Tibial nerve (tissue), 4 donors: Measurements from ENCODE around the gene PPP2R3A. TPM values are rescaled to one million over a fixed set of nuclear protein-coding genes. Genes with fewer than 3 reads are reported as not detected.

Source experiments
- DNase-seq, 2 donors: peaks; one replicate each; pipeline ENCODE4 v3.0.0-alpha.2; 2019; ENCODE audit warnings: low spot score in 2 of 2
- H3K27ac ChIP-seq, 4 donors: fragments of 200-600 bp; sonication (generic) in 3 of 4; one replicate each; pipeline ENCODE4 v1.5.1; 2017 to 2019; ENCODE audit warnings: mild to moderate bottlenecking in 1 of 4
- H3K27me3 ChIP-seq, 2 donors: fragments of 200-600 bp; sonication (generic) in 1 of 2; one replicate each; pipeline versions ENCODE4 v1.5.1 to v1.6.0; 2017 to 2019
- H3K36me3 ChIP-seq, 3 donors: fragments of 200-600 bp; sonication (generic); one replicate each; pipeline ENCODE4 v1.5.1; 2018 to 2019
- H3K4me1 ChIP-seq, 4 donors: fragments of 200-600 bp; sonication (generic) in 3 of 4; one replicate each; pipeline ENCODE4 v1.5.1; 2017 to 2019
- H3K4me3 ChIP-seq, 4 donors: fragments of 200-600 bp; sonication (generic) in 3 of 4; one replicate each; pipeline ENCODE4 v1.5.1; 2017 to 2019; ENCODE audit warnings: mild to moderate bottlenecking in 1 of 4, moderate library complexity in 1 of 4
- H3K9me3 ChIP-seq, 4 donors: fragments of 200-600 bp; sonication (generic) in 3 of 4; one replicate each; pipeline ENCODE4 v1.5.1; 2017 to 2019
- EP300 ChIP-seq, 2 donors: sonication (generic); formaldehyde crosslinking; IDR thresholded peaks; one replicate each; pipeline ENCODE4 v1.6.1; 2017; ENCODE audit warnings: antibody characterized with exemption in 2 of 2, mild to moderate bottlenecking in 1 of 2
- POLR2A ChIP-seq, 2 donors: fragments of 450-650 bp; IDR thresholded peaks; one replicate each; pipeline ENCODE4 v1.6.1; 2017; ENCODE audit warnings: antibody characterized with exemption in 2 of 2, mild to moderate bottlenecking in 2 of 2, moderate library complexity in 2 of 2
- WGBS, 2 donors: methylation state at CpG; one replicate each; pipeline ENCODE4 v1.1.5; 2018; 5-methylcytosine and 5-hydroxymethylcytosine counted together
- total RNA-seq, 4 donors: library from RNA; depleted of rRNA; stranded (reverse); fragments of >200 nt; gene quantifications; one replicate each; pipeline ENCODE4 v1.1.0, GENCODE V29; 2016
- TF ChIP-seq, protein P1 (sequence below), 5 experiments: fragments of 200-600 bp in 3 of 5; fragments of 450-650 bp in 2 of 5; sonication (generic) in 3 of 5; IDR thresholded peaks; one replicate each; pipeline ENCODE4 v1.5.1; 2016 to 2019; ENCODE audit warnings: antibody characterized with exemption in 5 of 5, mild to moderate bottlenecking in 3 of 5, moderate library complexity in 2 of 5

Gene PPP2R3A
- total RNA-seq, 4 donors from 2014 or later = 12.3 to 18.2 (median 13.4) TPM

DNA sequence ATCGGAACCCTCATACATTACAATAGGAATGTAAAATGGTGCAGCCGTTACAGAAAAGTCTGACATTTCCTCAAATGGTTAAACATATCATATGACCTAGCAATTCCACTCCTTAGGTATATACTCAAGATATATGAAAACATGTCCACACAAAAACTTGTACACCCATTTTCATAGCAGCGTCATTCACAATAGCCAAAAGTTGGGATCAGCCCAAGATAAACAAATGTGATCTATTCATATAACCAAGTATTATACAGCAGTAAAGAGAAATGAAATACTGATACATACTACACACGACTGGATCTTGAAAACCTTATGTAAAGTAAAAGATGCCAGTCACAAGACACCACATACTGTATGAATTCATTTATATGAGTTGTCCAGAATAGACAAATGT, 128.2 kb downstream of the PPP2R3A start:
- Histone ChIP-seq H3K4me3 (no peak overlapping the region), H3K9me3 (no peaks in the 10 kb centered on the region), H3K27me3 (no peaks in the 10 kb centered on the region), H3K27ac (no peak overlapping the region), H3K36me3 (peaks cover 0 to 35% (median 0%) of the 10 kb centered on the region in 3 donors), H3K4me1 (no peaks in the 10 kb centered on the region)
- 79 to 80% methylated on average over 4 of the region's 4 CpGs for WGBS, 2 donors
- TF ChIP-seq EP300 (IDR thresholded peaks at IDR 0.05) = no peak
- TF ChIP-seq, protein P1, sequence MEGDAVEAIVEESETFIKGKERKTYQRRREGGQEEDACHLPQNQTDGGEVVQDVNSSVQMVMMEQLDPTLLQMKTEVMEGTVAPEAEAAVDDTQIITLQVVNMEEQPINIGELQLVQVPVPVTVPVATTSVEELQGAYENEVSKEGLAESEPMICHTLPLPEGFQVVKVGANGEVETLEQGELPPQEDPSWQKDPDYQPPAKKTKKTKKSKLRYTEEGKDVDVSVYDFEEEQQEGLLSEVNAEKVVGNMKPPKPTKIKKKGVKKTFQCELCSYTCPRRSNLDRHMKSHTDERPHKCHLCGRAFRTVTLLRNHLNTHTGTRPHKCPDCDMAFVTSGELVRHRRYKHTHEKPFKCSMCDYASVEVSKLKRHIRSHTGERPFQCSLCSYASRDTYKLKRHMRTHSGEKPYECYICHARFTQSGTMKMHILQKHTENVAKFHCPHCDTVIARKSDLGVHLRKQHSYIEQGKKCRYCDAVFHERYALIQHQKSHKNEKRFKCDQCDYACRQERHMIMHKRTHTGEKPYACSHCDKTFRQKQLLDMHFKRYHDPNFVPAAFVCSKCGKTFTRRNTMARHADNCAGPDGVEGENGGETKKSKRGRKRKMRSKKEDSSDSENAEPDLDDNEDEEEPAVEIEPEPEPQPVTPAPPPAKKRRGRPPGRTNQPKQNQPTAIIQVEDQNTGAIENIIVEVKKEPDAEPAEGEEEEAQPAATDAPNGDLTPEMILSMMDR (IDR thresholded peaks at IDR 0.05) = no peak
- TF ChIP-seq POLR2A (IDR thresholded peaks at IDR 0.05) = no peak
- no peak for DNase-seq

DNA sequence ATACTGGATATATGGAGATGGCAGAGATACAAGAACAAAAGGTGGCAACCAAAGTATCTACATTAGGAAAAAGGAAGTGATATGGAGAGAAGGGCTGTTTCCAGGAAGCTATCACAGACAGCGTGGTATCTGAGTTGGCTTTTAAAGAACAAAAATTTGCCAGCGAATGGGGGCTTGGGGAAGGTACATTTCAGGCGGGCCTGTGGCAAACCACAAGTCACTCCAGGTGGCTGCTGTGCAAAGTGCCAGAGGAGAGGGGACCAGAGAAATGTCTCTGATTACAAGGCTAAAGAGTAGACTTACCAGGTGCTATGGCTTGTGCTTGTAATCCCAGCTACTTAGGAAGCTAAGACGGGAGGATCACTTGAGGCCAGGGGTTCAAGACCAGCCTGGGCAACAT, 139.5 kb downstream of the PPP2R3A start:
- H3K27me3 ChIP-seq = no peaks in the 10 kb centered on the region
- DNase-seq = no peak
- H3K4me1 ChIP-seq = peaks cover 0 to 7% (median 0%) of the 10 kb centered on the region in 4 donors
- H3K36me3 ChIP-seq = peaks cover 0 to 47% (median 0%) of the 10 kb centered on the region in 3 donors
- H3K4me3 ChIP-seq = no peak overlapping the region
- H3K9me3 ChIP-seq = no peaks in the 10 kb centered on the region
- TF ChIP-seq, protein P1 (IDR thresholded peaks at IDR 0.05) = no peak
- TF ChIP-seq EP300 (IDR thresholded peaks at IDR 0.05) = no peak
- no peak for TF ChIP-seq POLR2A (IDR thresholded peaks at IDR 0.05)
- 87 to 89% methylated on average over 4 of the region's 4 CpGs for WGBS, 2 donors
- H3K27ac ChIP-seq = no peak overlapping the region

DNA sequence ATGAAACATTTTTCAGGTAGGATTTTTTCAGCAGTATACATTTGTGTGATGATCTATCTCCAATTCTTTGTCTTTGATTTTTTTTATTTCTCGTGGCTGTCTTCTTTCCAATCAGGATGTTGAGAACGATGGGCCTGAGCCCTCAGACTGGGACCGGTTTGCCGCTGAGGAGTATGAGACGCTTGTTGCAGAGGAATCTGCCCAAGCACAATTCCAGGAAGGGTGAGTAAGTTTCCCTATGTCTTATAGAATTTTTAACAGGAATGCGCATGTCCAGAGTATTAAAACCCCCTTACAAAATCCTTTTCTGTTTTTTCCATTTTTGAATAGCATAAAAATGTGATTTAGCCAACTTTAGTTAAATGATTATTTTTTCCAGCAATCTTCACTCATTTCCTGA, 140.6 kb downstream of the PPP2R3A start:
- no peaks in the 10 kb centered on the region for H3K9me3 ChIP-seq
- peaks cover 0 to 47% (median 0%) of the 10 kb centered on the region in 3 donors for H3K36me3 ChIP-seq
- H3K4me3 ChIP-seq = no peak overlapping the region
- H3K27ac ChIP-seq = no peak overlapping the region
- H3K4me1 ChIP-seq = peaks cover 0 to 7% (median 0%) of the 10 kb centered on the region in 4 donors
- H3K27me3 ChIP-seq = no peaks in the 10 kb centered on the region
- TF ChIP-seq POLR2A (IDR thresholded peaks at IDR 0.05) = no peak
- no peak for TF ChIP-seq EP300 (IDR thresholded peaks at IDR 0.05)
- TF ChIP-seq, protein P1 (IDR thresholded peaks at IDR 0.05) = no peak
- DNase-seq = no peak
- 93 to 95% methylated on average over 6 of the region's 6 CpGs for WGBS, 2 donors

DNA sequence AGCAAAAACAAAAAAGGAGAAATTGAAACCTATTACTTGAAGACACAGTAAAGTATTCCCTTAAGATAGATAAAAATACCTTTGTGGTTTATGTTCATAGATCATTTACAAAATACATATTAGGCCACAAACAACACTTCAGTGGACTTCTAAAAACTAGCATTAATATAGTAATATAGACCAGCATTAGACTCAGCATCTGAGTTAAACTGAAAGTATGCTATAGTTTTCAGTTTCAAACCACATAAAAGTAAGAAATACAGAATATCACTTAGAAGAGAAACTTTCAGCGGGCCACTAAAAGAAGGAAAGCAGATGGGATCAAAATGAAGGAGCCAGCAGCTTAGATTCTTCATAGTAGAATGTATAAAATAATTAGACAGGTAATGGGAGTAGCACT, 144.0 kb downstream of the PPP2R3A start:
- no peak for DNase-seq
- 97 to 100% methylated on average over 1 of the region's 1 CpG for WGBS, 2 donors
- Histone ChIP-seq H3K27ac (no peak overlapping the region), H3K27me3 (no peaks in the 10 kb centered on the region), H3K36me3 (peaks cover 0 to 35% (median 0%) of the 10 kb centered on the region in 3 donors), H3K9me3 (no peaks in the 10 kb centered on the region), H3K4me1 (peaks cover 0 to 7% (median 0%) of the 10 kb centered on the region in 4 donors), H3K4me3 (no peak overlapping the region)
- TF ChIP-seq, protein P1 (IDR thresholded peaks at IDR 0.05) = no peak
- no peak for TF ChIP-seq POLR2A (IDR thresholded peaks at IDR 0.05)
- TF ChIP-seq EP300 (IDR thresholded peaks at IDR 0.05) = no peak

DNA sequence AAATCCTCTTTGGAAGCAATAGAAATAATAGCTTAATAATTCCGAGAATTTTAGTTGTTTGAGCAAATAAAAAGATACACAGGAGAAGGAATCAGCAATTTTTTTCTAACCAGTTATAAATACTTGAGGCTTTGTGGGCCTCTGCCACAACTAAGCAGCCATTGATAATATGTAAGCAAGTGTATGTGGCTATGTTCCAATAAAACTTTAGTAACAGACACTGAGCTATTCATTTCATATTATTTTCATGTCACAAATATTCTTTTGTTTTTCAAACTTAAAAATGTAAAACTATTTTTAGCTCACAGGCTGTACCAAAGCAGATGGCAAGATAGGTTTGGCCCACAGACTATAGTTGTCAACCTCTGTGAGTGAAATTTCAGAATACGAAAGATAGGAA, 145.0 kb downstream of the PPP2R3A start:
- no peak for DNase-seq
- Histone ChIP-seq H3K36me3 (peaks cover 0 to 31% (median 0%) of the 10 kb centered on the region in 3 donors), H3K4me3 (no peak overlapping the region), H3K27me3 (no peaks in the 10 kb centered on the region), H3K27ac (peak overlapping the region in 1 of 4 donors; percentile 3), H3K9me3 (no peaks in the 10 kb centered on the region), H3K4me1 (peaks cover 0 to 7% (median 0%) of the 10 kb centered on the region in 4 donors)
- TF ChIP-seq, protein P1 (IDR thresholded peaks at IDR 0.05) = no peak
- no peak for TF ChIP-seq POLR2A (IDR thresholded peaks at IDR 0.05)
- no peak for TF ChIP-seq EP300 (IDR thresholded peaks at IDR 0.05)
- 46 to 53% methylated on average over 2 of the region's 2 CpGs for WGBS, 2 donors
